H1 (cell line): ENCODE data around the gene TIMD4. TPM values are rescaled to one million over a fixed set of nuclear protein-coding genes. Genes with fewer than 3 reads are reported as not detected.

Experiments
- CTCF ChIA-PET: fragments of 300-600 bp; sonication (Branson Sonifier 250); formaldehyde crosslinking; loops from one replicate; lab custom pipeline; 2021; ENCODE audit not compliant: partially characterized antibody; lab: Charles Lee
- POLR2A ChIA-PET: fragments of 300-600 bp; sonication (Branson Sonifier 250); formaldehyde crosslinking; loops from one replicate; lab custom pipeline; 2021; ENCODE audit warnings: inconsistent platforms; ENCODE audit not compliant: partially characterized antibody; lab: Charles Lee
- DNase-seq, 2 experiments: peaks; one replicate each; pipeline versions ENCODE4 v3.0.0 to v3.0.0-alpha.2; 2010 to 2022; ENCODE audit warnings: low spot score in 2 of 2, low read depth in 1 of 2, mixed read lengths in 1 of 2
- FAIRE-seq: peaks from 2 replicates; lab custom pipeline; 2011; peaks lifted over from hg19 to GRCh38; lab: Jason Lieb, UNC
- H2AFZ ChIP-seq: 2 replicates; pipeline ENCODE4 v1.8.1; 2012; ENCODE audit warnings: low read length, inconsistent platforms
- H2AK5ac ChIP-seq: 2 replicates; pipeline ENCODE4 v1.6.1; 2013; ENCODE audit warnings: low read depth, low read length
- H2BK120ac ChIP-seq: replicated peaks from 2 replicates; pipeline ENCODE3; 2013; ENCODE audit warnings: low read depth, low read length, inconsistent platforms
- H2BK12ac ChIP-seq: 2 replicates; pipeline ENCODE4 v1.6.1; 2013; ENCODE audit warnings: low read depth, low read length
- H2BK15ac ChIP-seq: 2 replicates; pipeline ENCODE4 v1.6.1; 2013; ENCODE audit warnings: low read length
- H2BK20ac ChIP-seq: 2 replicates; pipeline ENCODE4 v1.6.1; 2013; ENCODE audit warnings: low read length
- H2BK5ac ChIP-seq: 2 replicates; pipeline ENCODE4 v1.6.1; 2013; ENCODE audit warnings: low read depth, low read length
- H3K14ac ChIP-seq: 2 replicates; pipeline ENCODE4 v1.6.1; 2013; ENCODE audit warnings: inconsistent platforms; ENCODE audit not compliant: insufficient read length
- H3K18ac ChIP-seq: 2 replicates; pipeline ENCODE4 v1.6.1; 2013; ENCODE audit warnings: low read length; ENCODE audit errors: extremely low read depth
- H3K23ac ChIP-seq: 2 replicates; pipeline ENCODE4 v1.6.1; 2013; ENCODE audit warnings: inconsistent platforms; ENCODE audit not compliant: insufficient read length
- H3K23me2 ChIP-seq: 2 replicates; pipeline ENCODE4 v1.6.1; 2013; ENCODE audit warnings: low read depth, low read length
- H3K27ac ChIP-seq: 2 replicates; pipeline ENCODE4 v1.6.1; 2011; ENCODE audit warnings: low read depth, low read length, inconsistent platforms
- H3K27me3 ChIP-seq, 4 experiments: replicated peaks in 1 of 4; 1 replicate in 1 of 4; 2 replicates in 3 of 4; pipeline versions ENCODE4 v1.6.1 to v1.8.1; 2011 to 2013; ENCODE audit warnings: low read length in 3 of 4, mild to moderate bottlenecking in 3 of 4, inconsistent platforms in 2 of 4, mixed read lengths in 2 of 4, moderate library complexity in 1 of 4; ENCODE audit not compliant: control insufficient read depth in 3 of 4, insufficient read depth in 3 of 4; ENCODE audit errors: extremely low read depth in 1 of 4
- H3K36me3 ChIP-seq, 4 experiments: 2 replicates each; pipeline versions ENCODE4 v1.6.1 to v1.8.1; 2011 to 2013; ENCODE audit warnings: mild to moderate bottlenecking in 4 of 4, low read length in 3 of 4, moderate library complexity in 2 of 4, control low read depth in 1 of 4, inconsistent platforms in 1 of 4; ENCODE audit not compliant: insufficient read depth in 4 of 4, control insufficient read depth in 2 of 4
- H3K4ac ChIP-seq: replicated peaks from 2 replicates; pipeline ENCODE3; 2013; ENCODE audit warnings: low read length, low read depth, mixed read lengths, inconsistent platforms; ENCODE audit not compliant: insufficient read length
- H3K4me1 ChIP-seq, 4 experiments: replicated peaks in 1 of 4; 1 replicate in 1 of 4; 2 replicates in 3 of 4; pipeline versions ENCODE4 v1.6.1 to v1.8.1; 2011 to 2013; ENCODE audit warnings: low read length in 3 of 4, inconsistent platforms in 2 of 4, mixed read lengths in 1 of 4; ENCODE audit not compliant: insufficient read depth in 4 of 4, control insufficient read depth in 3 of 4
- H3K4me2 ChIP-seq, 2 experiments: 2 replicates each; pipeline versions ENCODE4 v1.6.1 to v1.8.1; 2011 to 2013; ENCODE audit warnings: low read depth in 2 of 2, low read length in 2 of 2, control low read depth in 1 of 2, inconsistent platforms in 1 of 2, mild to moderate bottlenecking in 1 of 2; ENCODE audit not compliant: insufficient read depth in 1 of 2
- H3K4me3 ChIP-seq, 4 experiments: fragments of 200-600, 300-600 bp in 1 of 4; sonication (generic), shearing (Covaris generic), sonication (Bioruptor Twin) in 1 of 4; 2 replicates each; pipeline versions ENCODE4 v1.5.1 to v1.8.1; 2011 to 2016; ENCODE audit warnings: low read length in 4 of 4, low read depth in 3 of 4, control low read depth in 2 of 4, inconsistent platforms in 2 of 4, mild to moderate bottlenecking in 2 of 4, mixed read lengths in 1 of 4, moderate library complexity in 1 of 4; ENCODE audit not compliant: insufficient read depth in 2 of 4; ENCODE audit errors: extremely low read depth in 1 of 4
- H3K56ac ChIP-seq: replicated peaks from 2 replicates; pipeline ENCODE3; 2013; ENCODE audit warnings: low read depth, mild to moderate bottlenecking, mixed read lengths, low read length, inconsistent platforms; ENCODE audit not compliant: insufficient read length
- H3K79me1 ChIP-seq: 2 replicates; pipeline ENCODE4 v1.6.1; 2013; ENCODE audit warnings: low read depth, low read length, control low read depth
- H3K79me2 ChIP-seq, 2 experiments: 2 replicates each; pipeline versions ENCODE4 v1.6.1 to v1.8.1; 2012 to 2013; ENCODE audit warnings: low read length in 2 of 2, mild to moderate bottlenecking in 2 of 2, inconsistent platforms in 1 of 2; ENCODE audit not compliant: insufficient read depth in 2 of 2, control insufficient read depth in 1 of 2
- H3K9ac ChIP-seq, 4 experiments: replicated peaks in 1 of 4; 1 replicate in 1 of 4; 2 replicates in 3 of 4; pipeline versions ENCODE4 v1.6.1 to v1.8.1; 2011 to 2013; ENCODE audit warnings: low read depth in 3 of 4, low read length in 3 of 4, control low read depth in 2 of 4, mild to moderate bottlenecking in 2 of 4, moderate library complexity in 2 of 4, inconsistent platforms in 1 of 4; ENCODE audit errors: extremely low read depth in 1 of 4
- H3K9me3 ChIP-seq, 2 experiments: 2 replicates each; pipeline versions ENCODE4 v1.6.1 to v1.8.1; 2012 to 2013; ENCODE audit warnings: mild to moderate bottlenecking in 2 of 2, moderate library complexity in 2 of 2, control low read depth in 1 of 2, inconsistent platforms in 1 of 2, low read depth in 1 of 2, low read length in 1 of 2, mixed read lengths in 1 of 2; ENCODE audit not compliant: insufficient read depth in 2 of 2
- H4K20me1 ChIP-seq, 2 experiments: replicated peaks in 1 of 2; 2 replicates each; pipeline versions ENCODE3 to v1.8.1; 2011 to 2013; ENCODE audit warnings: inconsistent platforms in 2 of 2, low read length in 2 of 2, mild to moderate bottlenecking in 1 of 2; ENCODE audit not compliant: insufficient read depth in 2 of 2, control insufficient read depth in 1 of 2
- H4K5ac ChIP-seq: 2 replicates; pipeline ENCODE4 v1.6.1; 2013; ENCODE audit warnings: low read length, low read depth, mixed read lengths, inconsistent platforms; ENCODE audit not compliant: insufficient read length
- H4K8ac ChIP-seq: 2 replicates; pipeline ENCODE4 v1.8.0; 2013; ENCODE audit warnings: mild to moderate bottlenecking, moderate library complexity, low read length, inconsistent platforms; ENCODE audit not compliant: insufficient read depth; ENCODE audit errors: extremely low read depth
- H4K91ac ChIP-seq: replicated peaks from 2 replicates; pipeline ENCODE3; 2013; ENCODE audit warnings: low read length, mixed read lengths, inconsistent platforms; ENCODE audit not compliant: insufficient read length
- BCL11A ChIP-seq, 2 experiments: IDR thresholded peaks; one replicate each; pipeline ENCODE4 v1.6.1; 2011; ENCODE audit warnings: low read depth in 2 of 2, low read length in 2 of 2, mild to moderate bottlenecking in 2 of 2
- BRCA1 ChIP-seq: IDR thresholded peaks from 2 replicates; pipeline ENCODE4 v1.6.1; 2012; ENCODE audit warnings: low read depth, low read length, improper control_type of control experiment
- CBX5 ChIP-seq: fragments of 300-800, 300-1000 bp; sonication (generic); IDR thresholded peaks from 2 replicates; pipeline ENCODE4 v1.7.1; 2016; ENCODE audit warnings: antibody characterized with exemption, low read length, low read depth
- GTF2F1 ChIP-seq: IDR thresholded peaks from 2 replicates; pipeline ENCODE4 v1.6.1; 2012; ENCODE audit warnings: low read depth, low read length, improper control_type of control experiment, borderline replicate concordance
- PHF8 ChIP-seq: fragments of 200-600 bp; sonication (generic); conservative IDR thresholded peaks from 2 replicates; pipeline ENCODE4 v1.7.1; 2012; ENCODE audit warnings: low read depth, mild to moderate bottlenecking, inconsistent platforms, low read length, moderate library complexity
- SP1 ChIP-seq: IDR thresholded peaks from 2 replicates; pipeline ENCODE4 v1.6.1; 2011; ENCODE audit warnings: low read depth, low read length
- WGBS, 2 experiments: shearing (Covaris generic) in 1 of 2; methylation state at CpG; one replicate each; pipeline versions ENCODE4 v1.1.6 to v1.1.7; 2013 to 2015; ENCODE audit warnings: low lambda C conversion rate in 2 of 2, mixed read lengths in 2 of 2, inconsistent platforms in 1 of 2, low coverage in 1 of 2, missing lambda C conversion rate in 1 of 2; ENCODE audit not compliant: insufficient replicate concordance in 2 of 2, insufficient coverage in 1 of 2, insufficient read length in 1 of 2; ENCODE audit errors: extremely low coverage in 1 of 2, missing lambda C conversion rate in 1 of 2; 5-methylcytosine and 5-hydroxymethylcytosine counted together
- polyA plus RNA-seq, 7 experiments: library from polyadenylated mRNA; depleted of rRNA in 3 of 7; stranded (reverse) in 5 of 7; unstranded in 2 of 7; fragments of >200 nt in 5 of 7; fragments of 200-250 nt in 2 of 7; gene quantifications; 1 replicate in 5 of 7; 2 replicates in 1 of 7; 4 replicates in 1 of 7; pipeline versions ENCODE4 v1.2.1 to v1.2.3, GENCODE V29; 2011 to 2013; ENCODE audit warnings: missing spikeins in 2 of 7, mixed read lengths in 2 of 7
- total RNA-seq: library from RNA; stranded (reverse); fragmentation: NEBNext Ultra II Directional; extraction: Animal tissue kit (Norgen Biotek cat#: 25700); gene quantifications from 2 replicates; pipeline ENCODE4 v1.2.1, GENCODE V29; 2021

The TIMD4 gene
- total and polyA plus RNA-seq, 2 of the 8 experiments (the other 6 are each of a cell fraction or from before 2014, with no cell fraction given): not detected

DNA sequence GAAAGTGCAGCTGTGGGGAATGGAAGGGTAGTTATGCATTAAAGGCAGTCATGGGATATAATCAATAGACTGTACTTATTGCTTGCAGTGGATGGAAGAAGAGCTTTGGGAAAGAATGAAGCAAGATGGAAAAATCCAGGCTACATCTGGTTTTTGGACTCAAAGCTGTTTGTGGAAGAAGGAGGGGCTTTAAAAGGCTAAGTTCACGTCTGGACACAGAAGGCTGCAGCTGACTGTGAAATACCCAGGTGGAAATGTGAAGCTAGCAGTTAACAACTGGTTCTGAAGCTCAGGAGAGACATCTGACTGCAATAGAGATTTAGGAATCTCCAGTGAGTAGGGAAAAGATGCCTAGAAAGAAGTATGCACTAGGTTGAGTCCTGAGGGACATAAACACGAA lies 43.2 kb upstream of the TIMD4 start:
- TF ChIP-seq CBX5: no peak
- no peak for TF ChIP-seq SP1
- TF ChIP-seq BCL11A (IDR thresholded peaks at IDR 0.05; ENCODE audit: low read depth in 2 of 2, low read length in 2 of 2): no peak
- no peak for TF ChIP-seq BRCA1
- no peak for TF ChIP-seq PHF8
- no peak for TF ChIP-seq GTF2F1
- H2AFZ ChIP-seq: 0 out of 2 replicates have a peak overlapping the region, but pooled peaks have one; percentile 7
- H2BK20ac ChIP-seq: no peak overlapping the region
- H2BK5ac ChIP-seq: no peak overlapping the region
- no peak overlapping the region for H3K4me3 ChIP-seq
- no peak overlapping the region for H4K8ac ChIP-seq
- H2BK120ac ChIP-seq: no peak overlapping the region
- H4K91ac ChIP-seq: no peak overlapping the region
- no peak overlapping the region for H4K5ac ChIP-seq
- H3K36me3 ChIP-seq: no peaks in the 10 kb centered on the region
- FAIRE-seq (no peak), DNase-seq (no peak)
- H3K27me3 ChIP-seq: no peaks in the 10 kb centered on the region
- ChIA-PET POLR2A (no interaction called here), CTCF (interaction anchor here (1.0 kb wide), 1 partner anchor 170 kb away, joined by 3 read pairs; no protein-coding TSS in a partner anchor)
- no peak overlapping the region for H2BK15ac ChIP-seq
- no peak overlapping the region for H3K18ac ChIP-seq
- H3K27ac ChIP-seq: no peak overlapping the region
- no peaks in the 10 kb centered on the region for H3K23me2 ChIP-seq
- no peak overlapping the region for H3K23ac ChIP-seq
- H3K79me1 ChIP-seq: no peaks in the 10 kb centered on the region
- H4K20me1 ChIP-seq: no peaks in the 10 kb centered on the region
- no peak overlapping the region for H2BK12ac ChIP-seq
- no peak overlapping the region for H3K14ac ChIP-seq
- no peak overlapping the region for H3K4me2 ChIP-seq
- H3K4ac ChIP-seq: no peak overlapping the region
- no peak overlapping the region for H3K9ac ChIP-seq
- H2AK5ac ChIP-seq: no peak overlapping the region
- no peaks in the 10 kb centered on the region for H3K9me3 ChIP-seq
- no peaks in the 10 kb centered on the region for H3K4me1 ChIP-seq
- WGBS, 2 experiments: 72% methylated on average over 2 of the region's 2 CpGs; no CpG with 5 or more reads in 1 of the 2 experiments
- H3K79me2 ChIP-seq: no peaks in the 10 kb centered on the region
- H3K56ac ChIP-seq: no peak overlapping the region
